Measurements from ENCODE around the gene RPL19. TPM values are rescaled to one million over a fixed set of nuclear protein-coding genes. Genes with fewer than 3 reads are reported as not detected.
A peak's percentile ranks its signal among the peaks of the same experiment; 100 is the strongest.

The RPL19 gene
- total RNA-seq, 1 donor from 2014 or later, result 877 TPM

GRCh38 chr17:39239640-39240314 lies 39.7 kb downstream of the RPL19 start:
- H3K9me3 Mint-ChIP-seq (ENCODE audit: unreplicated experiment), result peaks cover 3% of the 10 kb centered on the region
- peaks cover 6% of the 10 kb centered on the region for H3K27me3 Mint-ChIP-seq (ENCODE audit: unreplicated experiment)
- DNase-seq, result peak; percentile 71
- H3K36me3 Mint-ChIP-seq (ENCODE audit: unreplicated experiment), result no peaks in the 10 kb centered on the region
- TF ChIP-seq, protein P1, sequence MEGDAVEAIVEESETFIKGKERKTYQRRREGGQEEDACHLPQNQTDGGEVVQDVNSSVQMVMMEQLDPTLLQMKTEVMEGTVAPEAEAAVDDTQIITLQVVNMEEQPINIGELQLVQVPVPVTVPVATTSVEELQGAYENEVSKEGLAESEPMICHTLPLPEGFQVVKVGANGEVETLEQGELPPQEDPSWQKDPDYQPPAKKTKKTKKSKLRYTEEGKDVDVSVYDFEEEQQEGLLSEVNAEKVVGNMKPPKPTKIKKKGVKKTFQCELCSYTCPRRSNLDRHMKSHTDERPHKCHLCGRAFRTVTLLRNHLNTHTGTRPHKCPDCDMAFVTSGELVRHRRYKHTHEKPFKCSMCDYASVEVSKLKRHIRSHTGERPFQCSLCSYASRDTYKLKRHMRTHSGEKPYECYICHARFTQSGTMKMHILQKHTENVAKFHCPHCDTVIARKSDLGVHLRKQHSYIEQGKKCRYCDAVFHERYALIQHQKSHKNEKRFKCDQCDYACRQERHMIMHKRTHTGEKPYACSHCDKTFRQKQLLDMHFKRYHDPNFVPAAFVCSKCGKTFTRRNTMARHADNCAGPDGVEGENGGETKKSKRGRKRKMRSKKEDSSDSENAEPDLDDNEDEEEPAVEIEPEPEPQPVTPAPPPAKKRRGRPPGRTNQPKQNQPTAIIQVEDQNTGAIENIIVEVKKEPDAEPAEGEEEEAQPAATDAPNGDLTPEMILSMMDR (IDR thresholded peaks at IDR 0.05; ENCODE audit: partially characterized antibody, unreplicated experiment), result peak; percentile 70
- H3K4me3 Mint-ChIP-seq (ENCODE audit: unreplicated experiment), result no peak overlapping the region
- peaks cover 15% of the 10 kb centered on the region for H3K4me1 Mint-ChIP-seq (ENCODE audit: low read depth, unreplicated experiment)
- no peak overlapping the region for H3K27ac Mint-ChIP-seq (ENCODE audit: unreplicated experiment)

GRCh38 chr17:39240631-39241030 lies 40.5 kb downstream of the RPL19 start:
- Mint-ChIP-seq H3K4me1 (ENCODE audit: low read depth, unreplicated experiment) (peaks cover 12% of the 10 kb centered on the region), H3K4me3 (ENCODE audit: unreplicated experiment) (no peak overlapping the region), H3K27ac (ENCODE audit: unreplicated experiment) (no peak overlapping the region), H3K27me3 (ENCODE audit: unreplicated experiment) (peaks cover 4% of the 10 kb centered on the region), H3K36me3 (ENCODE audit: unreplicated experiment) (no peaks in the 10 kb centered on the region), H3K9me3 (ENCODE audit: unreplicated experiment) (peaks cover 1% of the 10 kb centered on the region)
- no peak for DNase-seq
- TF ChIP-seq, protein P1 (IDR thresholded peaks at IDR 0.05; ENCODE audit: partially characterized antibody, unreplicated experiment), result no peak

DNA sequence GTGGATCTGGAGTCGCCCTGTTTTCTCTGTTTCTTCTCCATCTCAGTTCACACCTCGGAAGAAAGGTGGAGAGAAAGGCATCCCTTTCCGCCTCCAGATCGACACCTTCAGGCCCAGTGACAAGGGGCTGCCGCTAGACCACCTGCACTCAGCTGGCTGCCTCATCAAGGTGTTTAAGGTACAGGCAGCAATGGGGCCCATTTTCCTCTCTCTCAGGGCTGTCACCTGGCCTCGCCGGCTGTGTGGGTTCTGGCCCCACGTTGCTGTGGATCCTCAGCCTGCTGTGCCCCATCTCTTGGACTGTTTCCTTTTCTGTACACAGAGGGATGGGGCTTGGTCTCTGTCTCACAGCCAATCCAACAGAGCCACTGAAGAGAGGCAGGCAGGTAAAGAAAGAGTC lies 43.1 kb downstream of the RPL19 start:
- H3K36me3 Mint-ChIP-seq (ENCODE audit: unreplicated experiment), result no peaks in the 10 kb centered on the region
- H3K4me1 Mint-ChIP-seq (ENCODE audit: low read depth, unreplicated experiment), result peaks cover 9% of the 10 kb centered on the region

DNA sequence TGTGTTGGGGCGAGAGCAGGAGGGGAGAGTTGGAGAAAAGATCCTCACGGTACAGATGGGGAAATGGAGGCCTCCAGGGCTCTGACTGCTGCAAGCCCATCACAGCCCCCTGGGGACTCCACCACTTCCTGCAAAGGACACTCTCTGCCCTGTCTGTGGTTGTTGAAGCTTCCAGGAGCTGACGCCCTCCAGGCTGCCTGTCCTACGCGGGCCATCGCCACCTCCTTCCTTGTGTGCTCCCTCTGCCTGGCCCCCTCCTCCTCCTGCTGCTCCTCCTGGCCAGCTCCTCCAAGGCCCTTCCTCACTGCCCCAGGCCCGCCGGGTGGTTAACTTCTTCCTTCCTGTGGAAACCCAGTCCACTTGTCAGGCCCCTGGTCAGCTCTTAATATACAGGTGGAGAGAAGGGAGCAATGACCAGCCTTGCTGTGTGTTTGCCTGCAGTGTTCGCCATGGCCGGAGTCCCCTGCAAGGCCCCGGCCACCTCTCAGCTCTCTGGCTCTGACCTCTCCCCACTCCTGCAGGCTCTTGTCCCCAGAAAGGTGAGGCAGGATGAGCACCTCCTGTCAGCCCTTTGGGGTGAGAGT lies 44.0 kb downstream of the RPL19 start:
- Mint-ChIP-seq H3K27me3 (ENCODE audit: unreplicated experiment) (no peaks in the 10 kb centered on the region), H3K9me3 (ENCODE audit: unreplicated experiment) (peaks cover 1% of the 10 kb centered on the region), H3K27ac (ENCODE audit: unreplicated experiment) (no peak overlapping the region)

More for the DNA sequence above, 43.1 kb downstream of the RPL19 start:
- no peak for DNase-seq
- H3K9me3 Mint-ChIP-seq (ENCODE audit: unreplicated experiment), result peaks cover 1% of the 10 kb centered on the region
- no peaks in the 10 kb centered on the region for H3K27me3 Mint-ChIP-seq (ENCODE audit: unreplicated experiment)
- H3K4me3 Mint-ChIP-seq (ENCODE audit: unreplicated experiment), result no peak overlapping the region
- H3K27ac Mint-ChIP-seq (ENCODE audit: unreplicated experiment), result no peak overlapping the region
- TF ChIP-seq, protein P1 (IDR thresholded peaks at IDR 0.05; ENCODE audit: partially characterized antibody, unreplicated experiment), result no peak

More for the DNA sequence above, 44.0 kb downstream of the RPL19 start:
- Mint-ChIP-seq H3K4me3 (ENCODE audit: unreplicated experiment) (no peak overlapping the region), H3K36me3 (ENCODE audit: unreplicated experiment) (no peaks in the 10 kb centered on the region), H3K4me1 (ENCODE audit: low read depth, unreplicated experiment) (peaks cover 9% of the 10 kb centered on the region)
- TF ChIP-seq, protein P1 (IDR thresholded peaks at IDR 0.05; ENCODE audit: partially characterized antibody, unreplicated experiment), result no peak
- peak; percentile 46 for DNase-seq
